ENCODE data around the gene PNKP.

The PNKP gene

DNA sequence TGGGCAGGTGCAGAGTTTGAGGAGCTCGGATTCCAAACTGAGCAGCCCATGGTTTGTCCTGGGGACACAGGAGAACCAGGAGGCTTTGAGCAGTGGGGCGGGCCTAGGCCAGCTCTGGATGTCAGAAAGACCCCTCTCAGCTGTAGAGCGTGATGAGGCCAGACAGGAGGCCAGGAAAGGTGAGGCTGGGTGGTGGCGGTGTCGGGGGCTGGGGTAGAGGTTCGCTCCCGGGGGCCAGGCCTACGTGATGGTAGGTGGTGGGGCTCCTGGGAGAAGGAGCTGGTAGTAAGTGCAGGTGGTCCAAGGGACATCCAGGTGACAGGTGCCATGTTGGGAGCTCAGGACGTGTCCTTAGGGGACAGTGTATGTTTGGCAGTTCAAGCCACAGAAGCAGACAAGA, 30.0 kb downstream of the PNKP start:
- Histone ChIP-seq H3K27ac (ENCODE audit: low read depth, low read length) (no peak overlapping the region), H3K4me3 (ENCODE audit: low read depth in 1 of 5, low read length in 5 of 5) (no peak overlapping the region), H3K9me3 (ENCODE audit: control insufficient read depth in 5 of 5, low read length in 5 of 5) (no peaks in the 10 kb centered on the region), H3K27me3 (ENCODE audit: control insufficient read depth in 5 of 5, insufficient read depth in 4 of 5, low read length in 5 of 5) (no peaks in the 10 kb centered on the region), H3K36me3 (ENCODE audit: control insufficient read depth in 5 of 5, insufficient read depth in 5 of 5, low read length in 5 of 5) (peaks cover 0 to 79% (median 74%) of the 10 kb centered on the region in 5 donors), H3K9ac (ENCODE audit: low read length in 5 of 5) (no peak overlapping the region), H3K4me1 (ENCODE audit: control insufficient read depth in 5 of 5, insufficient read depth in 5 of 5, low read length in 5 of 5) (peaks cover 0 to 3% (median 0%) of the 10 kb centered on the region in 5 donors)

DNA sequence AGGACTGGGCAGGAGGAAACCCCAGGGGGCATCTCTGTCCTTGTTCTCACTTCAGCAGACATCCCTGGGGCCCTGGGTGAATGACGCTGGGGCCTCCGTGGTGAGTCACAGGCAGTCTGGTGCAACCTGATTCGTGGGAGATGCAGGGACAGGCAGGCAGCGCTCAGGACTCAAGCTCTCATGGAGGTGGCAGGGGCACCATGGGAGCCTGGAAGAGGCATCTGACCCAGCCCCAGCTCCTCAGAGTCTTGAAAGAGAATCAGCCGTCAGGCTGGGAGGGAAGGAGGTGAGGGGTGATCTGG, 30.4 kb downstream of the PNKP start:
- Histone ChIP-seq H3K4me3 (ENCODE audit: low read depth in 1 of 5, low read length in 5 of 5) (no peak overlapping the region), H3K4me1 (ENCODE audit: control insufficient read depth in 5 of 5, insufficient read depth in 5 of 5, low read length in 5 of 5) (peaks cover 0 to 3% (median 0%) of the 10 kb centered on the region in 5 donors), H3K36me3 (ENCODE audit: control insufficient read depth in 5 of 5, insufficient read depth in 5 of 5, low read length in 5 of 5) (peaks cover 0 to 84% (median 78%) of the 10 kb centered on the region in 5 donors), H3K9me3 (ENCODE audit: control insufficient read depth in 5 of 5, low read length in 5 of 5) (no peaks in the 10 kb centered on the region), H3K27ac (ENCODE audit: low read depth, low read length) (no peak overlapping the region), H3K9ac (ENCODE audit: low read length in 5 of 5) (no peak overlapping the region), H3K27me3 (ENCODE audit: control insufficient read depth in 5 of 5, insufficient read depth in 4 of 5, low read length in 5 of 5) (no peaks in the 10 kb centered on the region)

DNA sequence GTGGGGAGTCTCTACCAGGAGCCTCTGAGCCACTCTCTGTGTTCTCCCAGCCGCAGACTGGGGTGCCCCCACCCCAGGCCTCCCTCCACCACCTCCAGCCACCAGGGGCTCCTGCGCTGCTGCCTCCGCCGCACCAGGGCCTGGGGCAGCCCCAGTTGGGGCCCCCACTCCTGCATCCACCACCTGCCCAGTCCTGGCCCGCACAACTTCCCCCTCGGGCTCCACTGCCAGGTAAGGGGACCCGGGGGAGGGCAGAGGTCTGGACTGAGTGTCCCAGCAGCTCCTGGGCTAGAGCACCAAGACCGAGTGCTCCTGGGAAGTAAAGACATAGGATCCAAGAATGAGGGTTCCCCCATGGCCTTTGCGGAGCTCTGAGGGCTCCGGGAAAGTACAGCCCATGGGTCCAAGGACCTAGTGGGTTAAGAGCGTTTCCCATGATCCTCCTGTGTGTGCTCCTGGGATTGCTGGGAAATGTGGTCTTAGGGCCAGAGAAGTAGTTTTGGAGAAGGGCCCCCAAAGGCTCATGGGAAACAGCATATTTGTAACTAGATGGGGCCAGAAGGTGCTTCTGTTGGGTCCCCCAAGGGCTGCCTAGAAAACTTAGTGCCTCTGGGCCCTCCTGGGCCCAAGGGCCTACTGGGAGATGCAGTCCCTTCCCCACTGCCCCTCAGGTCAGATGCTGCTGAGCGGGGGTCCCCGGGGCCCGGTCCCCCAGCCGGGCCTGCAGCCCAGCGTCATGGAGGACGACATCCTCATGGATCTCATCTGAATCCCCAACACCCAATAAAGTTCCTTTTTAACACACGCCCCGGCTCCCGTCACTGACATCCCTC, 31.0 kb downstream of the PNKP start:
- H3K27me3 ChIP-seq (ENCODE audit: control insufficient read depth in 5 of 5, insufficient read depth in 4 of 5, low read length in 5 of 5): no peaks in the 10 kb centered on the region

GRCh38 chr19:49835562-49835961, 31.8 kb downstream of the PNKP start:
- Histone ChIP-seq H3K4me1 (ENCODE audit: control insufficient read depth in 5 of 5, insufficient read depth in 5 of 5, low read length in 5 of 5) (peaks cover 0 to 3% (median 0%) of the 10 kb centered on the region in 5 donors), H3K27ac (ENCODE audit: low read depth, low read length) (no peak overlapping the region), H3K9ac (ENCODE audit: low read length in 5 of 5) (no peak overlapping the region), H3K4me3 (ENCODE audit: low read depth in 1 of 5, low read length in 5 of 5) (no peak overlapping the region), H3K27me3 (ENCODE audit: control insufficient read depth in 5 of 5, insufficient read depth in 4 of 5, low read length in 5 of 5) (no peaks in the 10 kb centered on the region), H3K9me3 (ENCODE audit: control insufficient read depth in 5 of 5, low read length in 5 of 5) (no peaks in the 10 kb centered on the region), H3K36me3 (ENCODE audit: control insufficient read depth in 5 of 5, insufficient read depth in 5 of 5, low read length in 5 of 5) (peaks cover 0 to 94% (median 91%) of the 10 kb centered on the region in 5 donors)

More for the DNA sequence above, 31.0 kb downstream of the PNKP start:
- Histone ChIP-seq H3K9ac (ENCODE audit: low read length in 5 of 5) (no peak overlapping the region), H3K4me3 (ENCODE audit: low read depth in 1 of 5, low read length in 5 of 5) (no peak overlapping the region), H3K9me3 (ENCODE audit: control insufficient read depth in 5 of 5, low read length in 5 of 5) (no peaks in the 10 kb centered on the region), H3K27ac (ENCODE audit: low read depth, low read length) (no peak overlapping the region), H3K4me1 (ENCODE audit: control insufficient read depth in 5 of 5, insufficient read depth in 5 of 5, low read length in 5 of 5) (peaks cover 0 to 3% (median 0%) of the 10 kb centered on the region in 5 donors), H3K36me3 (ENCODE audit: control insufficient read depth in 5 of 5, insufficient read depth in 5 of 5, low read length in 5 of 5) (peaks cover 0 to 89% (median 84%) of the 10 kb centered on the region in 5 donors)

- no peaks in the 10 kb centered on the region for H3K9me3 ChIP-seq (ENCODE audit: control insufficient read depth in 5 of 5, low read length in 5 of 5)
- no peak overlapping the region for H3K27ac ChIP-seq (ENCODE audit: low read depth, low read length)
- H3K36me3 ChIP-seq (ENCODE audit: control insufficient read depth in 5 of 5, insufficient read depth in 5 of 5, low read length in 5 of 5): peaks cover 0 to 99% (median 91%) of the 10 kb centered on the region in 5 donors
- H3K9ac ChIP-seq (ENCODE audit: low read length in 5 of 5): no peak overlapping the region
- H3K27me3 ChIP-seq (ENCODE audit: control insufficient read depth in 5 of 5, insufficient read depth in 4 of 5, low read length in 5 of 5): no peaks in the 10 kb centered on the region
- no peak overlapping the region for H3K4me3 ChIP-seq (ENCODE audit: low read depth in 1 of 5, low read length in 5 of 5)
- peaks cover 0 to 3% (median 0%) of the 10 kb centered on the region in 5 donors for H3K4me1 ChIP-seq (ENCODE audit: control insufficient read depth in 5 of 5, insufficient read depth in 5 of 5, low read length in 5 of 5)
Observed at GRCh38 chr19:49833599-49833998, 33.8 kb downstream of the PNKP start.

DNA sequence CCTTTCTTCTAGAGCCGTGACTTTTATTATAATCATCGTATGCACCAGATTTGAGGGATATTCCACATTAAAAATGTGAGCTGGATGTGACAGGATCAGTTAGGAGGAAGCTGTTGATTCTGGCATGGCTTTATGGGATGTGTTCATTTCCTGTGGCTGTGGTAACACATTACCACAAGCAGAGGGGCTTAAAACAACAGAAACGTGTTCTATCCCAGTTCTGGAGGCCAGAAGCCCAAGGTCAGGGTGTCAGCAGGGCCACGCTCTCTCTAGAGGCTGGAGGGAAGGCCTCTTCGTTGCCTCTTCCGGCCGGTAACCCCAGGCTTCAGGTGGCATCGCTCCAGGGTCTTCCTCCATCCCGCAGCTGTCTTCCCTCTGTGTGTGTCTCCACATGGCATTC, 34.8 kb downstream of the PNKP start:
- H3K9me3 ChIP-seq (ENCODE audit: control insufficient read depth in 5 of 5, low read length in 5 of 5): no peaks in the 10 kb centered on the region
- H3K4me3 ChIP-seq (ENCODE audit: low read depth in 1 of 5, low read length in 5 of 5): no peak overlapping the region
- H3K4me1 ChIP-seq (ENCODE audit: control insufficient read depth in 5 of 5, insufficient read depth in 5 of 5, low read length in 5 of 5): peaks cover 0 to 3% (median 0%) of the 10 kb centered on the region in 5 donors
- H3K27ac ChIP-seq (ENCODE audit: low read depth, low read length): no peak overlapping the region
- peaks cover 0 to 97% (median 88%) of the 10 kb centered on the region in 5 donors for H3K36me3 ChIP-seq (ENCODE audit: control insufficient read depth in 5 of 5, insufficient read depth in 5 of 5, low read length in 5 of 5)
- H3K9ac ChIP-seq (ENCODE audit: low read length in 5 of 5): peak overlapping the region in 1 of 5 donors; percentile 13
- no peaks in the 10 kb centered on the region for H3K27me3 ChIP-seq (ENCODE audit: control insufficient read depth in 5 of 5, insufficient read depth in 4 of 5, low read length in 5 of 5)

GRCh38 chr19:49831592-49831991, 35.8 kb downstream of the PNKP start:
- Histone ChIP-seq H3K9ac (ENCODE audit: low read length in 5 of 5) (no peak overlapping the region), H3K27ac (ENCODE audit: low read depth, low read length) (no peak overlapping the region), H3K27me3 (ENCODE audit: control insufficient read depth in 5 of 5, insufficient read depth in 4 of 5, low read length in 5 of 5) (no peaks in the 10 kb centered on the region), H3K9me3 (ENCODE audit: control insufficient read depth in 5 of 5, low read length in 5 of 5) (no peaks in the 10 kb centered on the region), H3K36me3 (ENCODE audit: control insufficient read depth in 5 of 5, insufficient read depth in 5 of 5, low read length in 5 of 5) (peaks cover 0 to 96% (median 81%) of the 10 kb centered on the region in 5 donors), H3K4me1 (ENCODE audit: control insufficient read depth in 5 of 5, insufficient read depth in 5 of 5, low read length in 5 of 5) (peaks cover 0 to 3% (median 0%) of the 10 kb centered on the region in 5 donors), H3K4me3 (ENCODE audit: low read depth in 1 of 5, low read length in 5 of 5) (no peak overlapping the region)

DNA sequence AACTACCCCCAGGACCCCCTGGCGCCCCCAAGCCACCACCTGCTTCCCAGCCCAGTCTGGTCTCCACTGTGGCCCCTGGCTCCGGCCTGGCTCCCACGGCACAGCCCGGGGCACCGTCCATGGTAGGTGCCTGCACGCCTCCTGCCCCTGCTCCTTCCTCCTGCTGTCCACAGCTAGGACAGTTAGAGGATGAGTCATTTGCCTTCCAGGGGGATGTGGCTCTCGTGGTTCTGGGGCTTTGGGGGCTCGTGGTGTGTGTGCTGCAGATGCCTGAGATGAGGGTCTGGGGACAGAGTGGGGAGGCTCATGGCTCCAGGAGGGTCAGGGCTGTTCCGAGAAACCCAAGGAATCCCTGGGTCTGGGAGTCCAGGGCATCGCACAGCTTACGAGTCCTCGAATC, 36.6 kb downstream of the PNKP start:
- Histone ChIP-seq H3K4me1 (ENCODE audit: control insufficient read depth in 5 of 5, insufficient read depth in 5 of 5, low read length in 5 of 5) (no peaks in the 10 kb centered on the region), H3K9ac (ENCODE audit: low read length in 5 of 5) (no peak overlapping the region), H3K27me3 (ENCODE audit: control insufficient read depth in 5 of 5, insufficient read depth in 4 of 5, low read length in 5 of 5) (no peaks in the 10 kb centered on the region), H3K27ac (ENCODE audit: low read depth, low read length) (no peak overlapping the region), H3K36me3 (ENCODE audit: control insufficient read depth in 5 of 5, insufficient read depth in 5 of 5, low read length in 5 of 5) (peaks cover 0 to 91% (median 73%) of the 10 kb centered on the region in 5 donors), H3K9me3 (ENCODE audit: control insufficient read depth in 5 of 5, low read length in 5 of 5) (no peaks in the 10 kb centered on the region), H3K4me3 (ENCODE audit: low read depth in 1 of 5, low read length in 5 of 5) (no peak overlapping the region)

DNA sequence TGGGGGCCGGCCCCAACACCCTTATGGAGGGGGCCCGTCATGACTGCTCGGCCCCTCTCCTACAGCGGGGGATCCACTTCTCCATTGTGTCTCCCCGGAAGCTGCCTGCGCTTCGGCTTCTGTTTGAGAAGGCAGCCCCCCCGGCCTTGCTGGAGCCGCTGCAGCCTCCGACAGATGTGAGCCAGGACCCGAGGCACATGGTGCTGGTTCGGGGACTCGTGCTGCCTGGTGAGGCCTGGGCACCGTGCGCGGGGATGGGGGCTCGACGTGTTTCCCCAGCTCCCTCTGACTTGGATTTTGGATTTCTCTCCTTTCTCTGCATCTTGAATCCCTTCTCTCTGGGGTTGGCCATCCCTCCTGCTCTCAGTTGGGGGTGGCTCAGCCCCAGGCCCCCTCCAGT, 37.7 kb downstream of the PNKP start:
- Histone ChIP-seq H3K9me3 (ENCODE audit: control insufficient read depth in 5 of 5, low read length in 5 of 5) (no peaks in the 10 kb centered on the region), H3K27me3 (ENCODE audit: control insufficient read depth in 5 of 5, insufficient read depth in 4 of 5, low read length in 5 of 5) (no peaks in the 10 kb centered on the region), H3K4me3 (ENCODE audit: low read depth in 1 of 5, low read length in 5 of 5) (no peak overlapping the region), H3K4me1 (ENCODE audit: control insufficient read depth in 5 of 5, insufficient read depth in 5 of 5, low read length in 5 of 5) (no peaks in the 10 kb centered on the region), H3K9ac (ENCODE audit: low read length in 5 of 5) (no peak overlapping the region), H3K27ac (ENCODE audit: low read depth, low read length) (no peak overlapping the region), H3K36me3 (ENCODE audit: control insufficient read depth in 5 of 5, insufficient read depth in 5 of 5, low read length in 5 of 5) (peaks cover 0 to 81% (median 66%) of the 10 kb centered on the region in 5 donors)

GRCh38 chr19:49829200-49829599, 38.2 kb downstream of the PNKP start:
- Histone ChIP-seq H3K27ac (ENCODE audit: low read depth, low read length) (no peak overlapping the region), H3K4me1 (ENCODE audit: control insufficient read depth in 5 of 5, insufficient read depth in 5 of 5, low read length in 5 of 5) (no peaks in the 10 kb centered on the region), H3K9me3 (ENCODE audit: control insufficient read depth in 5 of 5, low read length in 5 of 5) (no peaks in the 10 kb centered on the region), H3K27me3 (ENCODE audit: control insufficient read depth in 5 of 5, insufficient read depth in 4 of 5, low read length in 5 of 5) (no peaks in the 10 kb centered on the region), H3K4me3 (ENCODE audit: low read depth in 1 of 5, low read length in 5 of 5) (no peak overlapping the region), H3K36me3 (ENCODE audit: control insufficient read depth in 5 of 5, insufficient read depth in 5 of 5, low read length in 5 of 5) (peaks cover 0 to 79% (median 61%) of the 10 kb centered on the region in 5 donors), H3K9ac (ENCODE audit: low read length in 5 of 5) (no peak overlapping the region)
